Measurements from ENCODE around the gene REX1BD. TPM values are rescaled to one million over a fixed set of nuclear protein-coding genes. Genes with fewer than 3 reads are reported as not detected.

Gene REX1BD
- total RNA-seq, 1 experiment from 2014 or later = 137 TPM

- no peak for DNase-seq (ENCODE audit: low spot score)
Measured at GRCh38 chr19:18603255-18603957, 14.8 kb downstream of the REX1BD start.

GRCh38 chr19:18603958-18604819, 15.6 kb downstream of the REX1BD start:
- DNase-seq (ENCODE audit: low spot score) = no peak

- no peak for DNase-seq (ENCODE audit: low spot score)
Measured at GRCh38 chr19:18604820-18605159, 16.2 kb downstream of the REX1BD start.

- no peak for DNase-seq (ENCODE audit: low spot score)
Measured at GRCh38 chr19:18605196-18605545, 16.6 kb downstream of the REX1BD start.

GRCh38 chr19:18605546-18606280, 17.1 kb downstream of the REX1BD start:
- DNase-seq (ENCODE audit: low spot score) = no peak

- DNase-seq (ENCODE audit: low spot score) = no peak
Measured at GRCh38 chr19:18606281-18607225, 18.0 kb downstream of the REX1BD start, which contains the start of gene CRLF1. CRLF1 (minus strand) TSS chr19:18606799; CDS start chr19:18606656, 143 bp downstream.

GRCh38 chr19:18607226-18608101, 18.9 kb downstream of the REX1BD start:
- no peak for DNase-seq (ENCODE audit: low spot score)

GRCh38 chr19:18608102-18608804, 19.7 kb downstream of the REX1BD start:
- no peak for DNase-seq (ENCODE audit: low spot score)

GRCh38 chr19:18608805-18609716, 20.5 kb downstream of the REX1BD start:
- no peak for DNase-seq (ENCODE audit: low spot score)

- no peak for DNase-seq (ENCODE audit: low spot score)
Measured at GRCh38 chr19:18609717-18610051, 21.1 kb downstream of the REX1BD start.

- no peak for DNase-seq (ENCODE audit: low spot score)
Measured at GRCh38 chr19:18610245-18610555, 21.6 kb downstream of the REX1BD start.

GRCh38 chr19:18610556-18611326, 22.1 kb downstream of the REX1BD start:
- no peak for DNase-seq (ENCODE audit: low spot score)

- DNase-seq (ENCODE audit: low spot score) = no peak
Measured at GRCh38 chr19:18611327-18612050, 22.9 kb downstream of the REX1BD start.

- no peak for DNase-seq (ENCODE audit: low spot score)
Measured at GRCh38 chr19:18612051-18612771, 23.6 kb downstream of the REX1BD start.

- DNase-seq (ENCODE audit: low spot score) = no peak
Measured at GRCh38 chr19:18612772-18613588, 24.4 kb downstream of the REX1BD start, which contains the start of gene TMEM59L. TMEM59L (plus strand) TSS chr19:18612870; CDS start chr19:18612959, 89 bp downstream.

All from A172 (cell line).